OCI-LY7 (cell line): Measurements from ENCODE around the gene STUM. TPM values are rescaled to one million over a fixed set of nuclear protein-coding genes. Genes with fewer than 3 reads are reported as not detected.

ENCODE experiments used
- BruUV-seq: library from RNA; stranded (reverse); fragments of 400-500 nt; replicated peaks from 2 replicates; lab custom pipeline; 2021; lab: Mats Ljungman, UMichigan
- CTCF ChIA-PET: fragments of 300-600 bp; sonication (Branson Sonifier 250); formaldehyde crosslinking; loops from one replicate; lab custom pipeline; 2022; ENCODE audit warnings: antibody characterized with exemption; ENCODE audit not compliant: unreplicated experiment; lab: Charles Lee
- POLR2A ChIA-PET: fragments of 300-600 bp; sonication (Branson Sonifier 250); formaldehyde crosslinking; loops from one replicate; lab custom pipeline; 2022; ENCODE audit warnings: antibody characterized with exemption; lab: Charles Lee
- DNase-seq: peaks from one replicate; pipeline ENCODE4 v3.0.0-alpha.2; 2015; ENCODE audit warnings: low spot score
- H2AFZ ChIP-seq: fragments of 200-600 bp; sonication (generic), shearing (Covaris generic); 2 replicates; pipeline ENCODE4 v1.6.1; 2014; ENCODE audit warnings: mild to moderate bottlenecking, antibody characterized with exemption, low read length, moderate library complexity
- H3K27ac ChIP-seq: fragments of 200-600 bp; sonication (generic); 2 replicates; pipeline ENCODE4 v1.5.1; 2014; ENCODE audit warnings: mixed run types, low read depth, mild to moderate bottlenecking, moderate library complexity, low read length, inconsistent platforms; ENCODE audit not compliant: poor library complexity, severe bottlenecking
- H3K36me3 ChIP-seq: fragments of 200-600 bp; sonication (generic); 2 replicates; pipeline ENCODE4 v1.6.1; 2014; ENCODE audit warnings: mild to moderate bottlenecking, antibody characterized with exemption, low read length, moderate library complexity, mixed read lengths; ENCODE audit not compliant: insufficient read depth
- H3K4me1 ChIP-seq: fragments of 200-600 bp; sonication (generic); 2 replicates; pipeline ENCODE4 v1.5.1; 2014; ENCODE audit warnings: mild to moderate bottlenecking, low read length; ENCODE audit not compliant: insufficient read depth, poor library complexity, severe bottlenecking
- H3K4me2 ChIP-seq: fragments of 200-600 bp; sonication (generic); 2 replicates; pipeline ENCODE4 v1.6.1; 2014; ENCODE audit warnings: mild to moderate bottlenecking, low read length
- H3K4me3 ChIP-seq: fragments of 200-600 bp; sonication (generic); 2 replicates; pipeline ENCODE4 v1.5.1; 2014; ENCODE audit warnings: mild to moderate bottlenecking, low read depth, low read length; ENCODE audit not compliant: poor library complexity, severe bottlenecking
- H3K79me2 ChIP-seq: fragments of 200-600 bp; sonication (generic); 2 replicates; pipeline ENCODE4 v1.6.1; 2016; ENCODE audit warnings: low read depth, mild to moderate bottlenecking, low read length, moderate library complexity, mixed read lengths; ENCODE audit not compliant: insufficient read depth
- H3K9me2 ChIP-seq: fragments of 200-600 bp; sonication (generic); 2 replicates; pipeline ENCODE4 v1.6.1; 2016; ENCODE audit warnings: mild to moderate bottlenecking, low read length, mixed read lengths; ENCODE audit not compliant: insufficient read depth
- H3K9me3 ChIP-seq: fragments of 200-600 bp; sonication (generic); 2 replicates; pipeline ENCODE4 v1.6.1; 2014; ENCODE audit warnings: mild to moderate bottlenecking, mixed run types, low read length, mixed read lengths
- H4K20me1 ChIP-seq: fragments of 200-600 bp; sonication (generic); 2 replicates; pipeline ENCODE4 v1.6.1; 2014; ENCODE audit warnings: mild to moderate bottlenecking, antibody characterized with exemption, low read length, moderate library complexity, mixed read lengths; ENCODE audit not compliant: insufficient read depth
- CTCF ChIP-seq: fragments of 200-600 bp; sonication (generic); conservative IDR thresholded peaks from 2 replicates; pipeline ENCODE4 v1.5.1; 2014; ENCODE audit warnings: mild to moderate bottlenecking, antibody characterized with exemption, low read length, moderate library complexity, mixed read lengths
- EZH2phosphoT487 ChIP-seq: fragments of 200-600 bp; sonication (generic); IDR thresholded peaks from 2 replicates; pipeline ENCODE4 v1.6.1; 2018; ENCODE audit warnings: low read depth, borderline replicate concordance, mild to moderate bottlenecking, mixed run types, antibody characterized with exemption, low read length, moderate library complexity, mixed read lengths
- intact Hi-C: fragments of 100-400 bp; cut with micrococcal nuclease; formaldehyde crosslinking; loops from one replicate; pipeline ENCODE4 v1.10.0; 2022; ENCODE audit not compliant: unreplicated experiment
- total RNA-seq, 2 experiments: library from RNA; depleted of rRNA in 1 of 2; stranded (reverse); fragments of >200 nt in 1 of 2; shearing (Covaris generic) in 1 of 2; gene quantifications; 2 replicates each; pipeline ENCODE4 v1.2.3, GENCODE V29; 2014 to 2022

STUM gene
- total RNA-seq, 2 experiments from 2014 or later, result not detected

GRCh38 chr1:226629210-226629895 is 80.8 kb downstream of the STUM start:
- DNase-seq, result no peak
- Histone ChIP-seq H3K36me3 (peaks cover 17% of the 10 kb centered on the region; the same call in 1 of the 2 replicates), H3K79me2 (no peaks in the 10 kb centered on the region), H3K4me2 (no peak overlapping the region), H3K4me3 (no peak overlapping the region), H3K9me3 (no peaks in the 10 kb centered on the region), H3K9me2 (no peaks in the 10 kb centered on the region), H4K20me1 (no peaks in the 10 kb centered on the region), H3K27ac (no peak overlapping the region), H3K4me1 (peaks cover 28% of the 10 kb centered on the region), H2AFZ (no peak overlapping the region)
- BruUV-seq, result no TSS peak
- ChIA-PET POLR2A (interaction anchor here (0.6 kb wide), 2 partner anchors 100 to 200 kb away, joined by 5 to 6 read pairs; no protein-coding TSS in a partner anchor), CTCF (no interaction called here)
- TF ChIP-seq EZH2phosphoT487 (no peak), CTCF (no peak)
- intact Hi-C loops, result no loop called here

- Histone ChIP-seq H3K27ac (no peak overlapping the region), H3K9me3 (no peaks in the 10 kb centered on the region), H3K4me3 (no peak overlapping the region), H3K36me3 (peaks cover 23% of the 10 kb centered on the region; the same call in 1 of the 2 replicates), H3K9me2 (no peaks in the 10 kb centered on the region), H3K79me2 (no peaks in the 10 kb centered on the region), H3K4me1 (peaks cover 35% of the 10 kb centered on the region), H4K20me1 (no peaks in the 10 kb centered on the region), H3K4me2 (no peak overlapping the region), H2AFZ (no peak overlapping the region)
- ChIA-PET CTCF (interaction anchor here (0.6 kb wide), 1 partner anchor 25 kb away, joined by 3 read pairs; no protein-coding TSS in a partner anchor), POLR2A (no interaction called here)
- TF ChIP-seq CTCF (no peak), EZH2phosphoT487 (no peak)
- intact Hi-C loops, result loop anchor here (5.0 to 10.0 kb wide), 2 partner anchors 312 to 605 kb away; partner anchors contain the start of gene COQ8A
- no TSS peak for BruUV-seq
- no peak for DNase-seq
Measured at GRCh38 chr1:226629896-226630550, 81.5 kb downstream of the STUM start.
